ENCODE measurements around the gene SPTBN4.
"Not testable (repeated sequence)": the region's sequence is repeated elsewhere in the genome, so short reads cannot be mapped to it uniquely, and the experiment has no call there.

The SPTBN4 gene

GRCh38 chr19:40507892-40508291 lies 41.1 kb downstream of the SPTBN4 start:
- no peak for DNase-seq (ENCODE audit: low read depth)

GRCh38 chr19:40508739-40509260 lies 42.0 kb downstream of the SPTBN4 start:
- no peak for DNase-seq (ENCODE audit: low read depth)

GRCh38 chr19:40510526-40511115 lies 43.8 kb downstream of the SPTBN4 start:
- DNase-seq (ENCODE audit: low read depth): peak; percentile 57

GRCh38 chr19:40511487-40511886 lies 44.7 kb downstream of the SPTBN4 start:
- no peak for DNase-seq (ENCODE audit: low read depth)

- DNase-seq (ENCODE audit: low read depth): no peak
Observed at GRCh38 chr19:40512110-40512472, 45.3 kb downstream of the SPTBN4 start.

- DNase-seq (ENCODE audit: low read depth): peak; percentile 8
Observed at GRCh38 chr19:40512473-40513344, 45.9 kb downstream of the SPTBN4 start.

- DNase-seq (ENCODE audit: low read depth): no peak
Observed at GRCh38 chr19:40513345-40513678, 46.5 kb downstream of the SPTBN4 start.

- no peak for DNase-seq (ENCODE audit: low read depth)
Observed at GRCh38 chr19:40513741-40514315, 47.0 kb downstream of the SPTBN4 start.

GRCh38 chr19:40517248-40517647 lies 50.4 kb downstream of the SPTBN4 start:
- no peak for DNase-seq (ENCODE audit: low read depth)

- DNase-seq (ENCODE audit: low read depth): peak; percentile 29
Observed at GRCh38 chr19:40519352-40520322, 52.8 kb downstream of the SPTBN4 start.

GRCh38 chr19:40521276-40521675 lies 54.5 kb downstream of the SPTBN4 start:
- DNase-seq (ENCODE audit: low read depth): no peak

- not testable (repeated sequence) for DNase-seq (ENCODE audit: low read depth)
Observed at GRCh38 chr19:40521900-40522299, 55.1 kb downstream of the SPTBN4 start.

GRCh38 chr19:40523322-40524047 lies 56.7 kb downstream of the SPTBN4 start:
- peak; percentile 75 for DNase-seq (ENCODE audit: low read depth)

- no peak for DNase-seq (ENCODE audit: low read depth)
Observed at GRCh38 chr19:40524133-40524549, 57.3 kb downstream of the SPTBN4 start.

GRCh38 chr19:40524655-40525054 lies 57.9 kb downstream of the SPTBN4 start:
- no peak for DNase-seq (ENCODE audit: low read depth)

GRCh38 chr19:40525234-40526051 lies 58.6 kb downstream of the SPTBN4 start:
- no peak for DNase-seq (ENCODE audit: low read depth)

GRCh38 chr19:40528078-40528477 lies 61.3 kb downstream of the SPTBN4 start:
- no peak for DNase-seq (ENCODE audit: low read depth)

GRCh38 chr19:40528533-40529092 lies 61.8 kb downstream of the SPTBN4 start:
- DNase-seq (ENCODE audit: low read depth): no peak

GRCh38 chr19:40529093-40529954 lies 62.5 kb downstream of the SPTBN4 start:
- DNase-seq (ENCODE audit: low read depth): peak; percentile 46
